Astrocyte (in vitro differentiated cells and primary cell): ENCODE results near the gene KCNJ12. TPM values are rescaled to one million over a fixed set of nuclear protein-coding genes. Genes with fewer than 3 reads are reported as not detected.
A peak's percentile ranks its signal among the peaks of the same experiment; 100 is the strongest.
"Not testable (repeated sequence)": the region's sequence is repeated elsewhere in the genome, so short reads cannot be mapped to it uniquely, and the experiment has no call there.

Experiments
- DNase-seq: peaks from one replicate; pipeline ENCODE4 v3.0.0-alpha.2; 2010; ENCODE audit warnings: low read depth
- FAIRE-seq: peaks from 2 replicates; lab custom pipeline; 2011; peaks lifted over from hg19 to GRCh38; lab: Jason Lieb, UNC
- H2AFZ ChIP-seq: 2 replicates; pipeline ENCODE4 v1.6.0; 2012; ENCODE audit warnings: low read depth, low read length, inconsistent platforms
- H3K27ac ChIP-seq: 2 replicates; pipeline ENCODE4 v1.5.1; 2011; ENCODE audit warnings: low read depth, low read length, inconsistent platforms
- H3K27me3 ChIP-seq: 2 replicates; pipeline ENCODE4 v1.6.0; 2011; ENCODE audit warnings: low read length, inconsistent platforms; ENCODE audit not compliant: insufficient read depth
- H3K36me3 ChIP-seq: 2 replicates; pipeline ENCODE4 v1.5.1; 2011; ENCODE audit warnings: low read length, inconsistent platforms; ENCODE audit not compliant: insufficient read depth
- H3K4me1 ChIP-seq: 2 replicates; pipeline ENCODE4 v1.5.1; 2011; ENCODE audit warnings: low read length, inconsistent platforms; ENCODE audit not compliant: insufficient read depth
- H3K4me2 ChIP-seq: 2 replicates; pipeline ENCODE4 v1.6.0; 2012; ENCODE audit warnings: low read length, inconsistent platforms
- H3K4me3 ChIP-seq: 2 replicates; pipeline ENCODE4 v1.5.1; 2011; ENCODE audit warnings: low read depth, mild to moderate bottlenecking, low read length, inconsistent platforms; ENCODE audit not compliant: insufficient read depth
- H3K79me2 ChIP-seq: 2 replicates; pipeline ENCODE4 v1.6.0; 2012; ENCODE audit warnings: mild to moderate bottlenecking, low read length, inconsistent platforms; ENCODE audit not compliant: insufficient read depth
- H3K9ac ChIP-seq: 2 replicates; pipeline ENCODE4 v1.6.0; 2012; ENCODE audit warnings: mild to moderate bottlenecking, low read length, inconsistent platforms
- H3K9me3 ChIP-seq: 2 replicates; pipeline ENCODE4 v1.5.1; 2012; ENCODE audit warnings: low read depth, mild to moderate bottlenecking, low read length, inconsistent platforms; ENCODE audit not compliant: insufficient read depth
- H4K20me1 ChIP-seq: 2 replicates; pipeline ENCODE4 v1.6.0; 2012; ENCODE audit warnings: low read length, inconsistent platforms; ENCODE audit not compliant: insufficient read depth
- H3K27ac Mint-ChIP-seq: one replicate; pipeline ENCODE4 v1.8.0; 2021; ENCODE audit warnings: mild to moderate bottlenecking, mixed read lengths; ENCODE audit not compliant: unreplicated experiment
- H3K27me3 Mint-ChIP-seq: one replicate; pipeline ENCODE4 v1.8.0; 2021; ENCODE audit warnings: low read depth, mixed read lengths; ENCODE audit not compliant: unreplicated experiment
- H3K36me3 Mint-ChIP-seq: one replicate; pipeline ENCODE4 v1.8.0; 2021; ENCODE audit warnings: low read depth, mixed read lengths; ENCODE audit not compliant: unreplicated experiment
- H3K4me1 Mint-ChIP-seq: one replicate; pipeline ENCODE4 v1.8.0; 2021; ENCODE audit warnings: low read depth, mixed read lengths; ENCODE audit not compliant: unreplicated experiment
- H3K4me3 Mint-ChIP-seq: one replicate; pipeline ENCODE4 v1.8.0; 2021; ENCODE audit warnings: mild to moderate bottlenecking, moderate library complexity, mixed read lengths; ENCODE audit not compliant: unreplicated experiment
- H3K9me3 Mint-ChIP-seq: one replicate; pipeline ENCODE4 v1.8.0; 2021; ENCODE audit warnings: mild to moderate bottlenecking, mixed read lengths; ENCODE audit not compliant: unreplicated experiment
- total RNA-seq: library from RNA; stranded (reverse); gene quantifications from 2 replicates; pipeline ENCODE4 v1.2.1, GENCODE V29; 2021

KCNJ12 gene
- total RNA-seq, 1 donor from 2014 or later = 1.2 TPM

DNA sequence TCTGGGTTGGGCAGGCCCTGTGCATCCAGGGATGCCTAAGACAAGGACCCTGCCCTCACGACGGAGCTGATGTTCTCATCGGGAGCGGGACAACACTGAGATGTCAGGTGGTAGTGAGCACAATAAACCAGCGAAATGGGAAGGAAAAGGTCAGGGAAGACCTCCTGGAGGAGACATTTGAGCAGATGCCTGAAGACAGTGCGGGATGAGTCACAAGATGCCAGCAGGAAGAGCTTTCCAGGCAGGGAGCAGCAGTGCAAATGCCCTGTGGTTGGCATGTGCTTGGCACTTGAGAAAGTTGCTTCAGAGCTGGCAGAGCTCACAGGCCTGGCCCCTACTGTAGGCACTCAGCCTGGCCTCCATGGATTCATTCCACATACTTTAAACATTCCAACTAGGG lies 28.5 kb upstream of the KCNJ12 start:
- H3K27me3 ChIP-seq, H3K27ac Mint-ChIP-seq, H4K20me1 ChIP-seq, H3K36me3 Mint-ChIP-seq, H3K4me3 ChIP-seq, H3K9ac ChIP-seq, H2AFZ ChIP-seq, FAIRE-seq, DNase-seq, H3K79me2 ChIP-seq, H3K4me1 Mint-ChIP-seq, H3K36me3 ChIP-seq, H3K4me1 ChIP-seq, H3K27ac ChIP-seq, H3K4me2 ChIP-seq, H3K4me3 Mint-ChIP-seq, H3K9me3 ChIP-seq, H3K9me3 Mint-ChIP-seq: not testable (repeated sequence)
- peaks cover 17% of the 10 kb centered on the region for H3K27me3 Mint-ChIP-seq

- H3K36me3 ChIP-seq, H3K36me3 Mint-ChIP-seq, H3K9ac ChIP-seq, H3K4me3 Mint-ChIP-seq, H3K9me3 Mint-ChIP-seq, H4K20me1 ChIP-seq, H3K27ac ChIP-seq, H3K4me3 ChIP-seq, H3K79me2 ChIP-seq, H2AFZ ChIP-seq, H3K4me2 ChIP-seq, H3K4me1 Mint-ChIP-seq, H3K9me3 ChIP-seq, H3K27me3 ChIP-seq, FAIRE-seq, H3K27ac Mint-ChIP-seq, DNase-seq, H3K4me1 ChIP-seq: not testable (repeated sequence)
- H3K27me3 Mint-ChIP-seq = peaks cover 21% of the 10 kb centered on the region
These were observed 27.9 kb upstream of the KCNJ12 start for GRCh38 chr17:21348081-21348925.

GRCh38 chr17:21348926-21349261 lies 27.3 kb upstream of the KCNJ12 start:
- H3K4me1 ChIP-seq, H3K36me3 Mint-ChIP-seq, H3K4me3 ChIP-seq, H3K36me3 ChIP-seq, H3K27me3 ChIP-seq, FAIRE-seq, H3K4me2 ChIP-seq, H3K9ac ChIP-seq, DNase-seq, H3K27ac Mint-ChIP-seq, H3K9me3 ChIP-seq, H3K27ac ChIP-seq, H3K9me3 Mint-ChIP-seq, H3K79me2 ChIP-seq, H3K4me1 Mint-ChIP-seq, H2AFZ ChIP-seq, H4K20me1 ChIP-seq, H3K4me3 Mint-ChIP-seq: not testable (repeated sequence)
- peaks cover 23% of the 10 kb centered on the region for H3K27me3 Mint-ChIP-seq

DNA sequence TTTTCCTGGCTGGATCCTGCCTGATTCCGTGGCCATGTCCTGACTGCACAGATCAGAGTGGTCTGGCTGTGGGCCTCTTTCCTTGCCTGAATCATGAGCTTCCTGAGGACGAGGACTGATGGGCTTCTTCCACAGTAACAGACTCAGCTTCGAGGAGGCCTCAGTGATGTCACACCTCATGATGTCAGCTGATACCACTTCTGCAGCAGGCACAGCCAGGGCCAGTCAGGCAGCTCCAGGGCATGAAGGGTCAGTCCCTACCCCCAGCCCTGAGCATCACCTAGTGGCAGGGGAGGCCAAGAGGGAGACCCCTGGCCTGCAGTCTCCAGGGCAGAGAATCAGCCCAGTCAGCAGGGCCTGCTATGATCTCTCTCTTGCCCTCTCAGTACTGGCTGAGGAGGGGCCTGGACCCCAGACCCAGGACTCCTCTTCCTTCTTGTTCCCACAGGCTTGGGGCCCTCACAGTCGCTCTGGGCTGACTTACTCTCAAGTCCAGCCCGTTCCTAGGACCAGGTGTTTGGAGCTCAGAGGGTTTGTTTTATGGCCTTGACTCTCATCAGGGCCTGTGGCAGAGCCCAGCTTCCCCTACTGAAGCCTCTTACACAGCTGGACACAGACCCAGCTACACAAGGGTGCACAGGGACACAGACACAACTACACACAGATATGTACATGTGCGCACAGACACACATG lies 26.7 kb upstream of the KCNJ12 start:
- H3K4me3 Mint-ChIP-seq, H3K27ac Mint-ChIP-seq: not testable (repeated sequence)

DNA sequence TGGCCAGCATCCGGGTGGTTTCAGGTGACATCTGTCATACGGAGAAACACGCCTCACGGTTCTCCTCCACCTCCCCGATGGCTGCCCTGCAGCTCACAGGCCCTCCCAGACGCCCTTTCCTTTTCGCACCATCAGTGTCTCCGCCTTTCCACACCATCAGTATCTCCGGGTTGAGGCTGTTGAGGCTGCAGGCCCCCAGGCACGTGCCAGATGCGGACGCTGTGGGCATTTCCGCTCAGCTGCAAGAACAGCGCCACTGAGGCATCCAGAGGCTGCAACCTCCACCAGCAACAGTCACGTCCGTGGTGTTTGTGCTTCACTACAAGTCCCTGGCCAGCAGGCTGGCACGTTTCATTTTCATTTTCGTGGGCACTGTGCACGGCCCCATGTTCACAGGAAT lies 25.7 kb upstream of the KCNJ12 start:
- H3K9ac ChIP-seq, H4K20me1 ChIP-seq, H3K27ac ChIP-seq, H3K9me3 Mint-ChIP-seq, H3K36me3 ChIP-seq, H3K4me1 Mint-ChIP-seq, H3K36me3 Mint-ChIP-seq, H3K4me2 ChIP-seq, H2AFZ ChIP-seq, H3K4me3 Mint-ChIP-seq, H3K4me1 ChIP-seq, H3K27ac Mint-ChIP-seq, H3K9me3 ChIP-seq, FAIRE-seq, H3K79me2 ChIP-seq, DNase-seq, H3K4me3 ChIP-seq, H3K27me3 ChIP-seq: not testable (repeated sequence)
- H3K27me3 Mint-ChIP-seq = peaks cover 29% of the 10 kb centered on the region

More for the DNA sequence above, 26.7 kb upstream of the KCNJ12 start:
- H3K4me2 ChIP-seq, H3K9me3 Mint-ChIP-seq, H3K9me3 ChIP-seq, H2AFZ ChIP-seq, DNase-seq, H3K36me3 Mint-ChIP-seq, H4K20me1 ChIP-seq, H3K9ac ChIP-seq, H3K27ac ChIP-seq, H3K4me3 ChIP-seq, H3K4me1 Mint-ChIP-seq, H3K4me1 ChIP-seq, H3K36me3 ChIP-seq, H3K27me3 ChIP-seq, H3K79me2 ChIP-seq: not testable (repeated sequence)
- H3K27me3 Mint-ChIP-seq = peaks cover 23% of the 10 kb centered on the region
- peak; percentile 69 for FAIRE-seq
